ENCODE results near the gene KCNJ6. TPM values are rescaled to one million over a fixed set of nuclear protein-coding genes. Genes with fewer than 3 reads are reported as not detected.

Gene KCNJ6
- total RNA-seq, 2 experiments from 2014 or later: not detected

GRCh38 chr21:37842163-37842919 lies 73.9 kb downstream of the KCNJ6 start:
- Mint-ChIP-seq H3K27me3 (no peaks in the 10 kb centered on the region), H3K4me3 (no peak overlapping the region), H3K4me1 (no peaks in the 10 kb centered on the region), H3K36me3 (no peaks in the 10 kb centered on the region), H3K27ac (no peak overlapping the region), H3K9me3 (ENCODE audit: low read depth) (no peaks in the 10 kb centered on the region)
- DNase-seq: no peak
- CTCF ChIA-PET: no interaction called here
- no peak for ATAC-seq

- Mint-ChIP-seq H3K36me3 (no peaks in the 10 kb centered on the region), H3K4me1 (no peaks in the 10 kb centered on the region), H3K4me3 (no peak overlapping the region), H3K9me3 (ENCODE audit: low read depth) (no peaks in the 10 kb centered on the region), H3K27me3 (no peaks in the 10 kb centered on the region), H3K27ac (no peak overlapping the region)
- DNase-seq: no peak
- no peak for ATAC-seq
- CTCF ChIA-PET: no interaction called here
Measured at GRCh38 chr21:37837381-37837780, 78.9 kb downstream of the KCNJ6 start.

GRCh38 chr21:37835481-37835880 lies 80.8 kb downstream of the KCNJ6 start:
- Mint-ChIP-seq H3K4me3 (no peak overlapping the region), H3K27ac (no peak overlapping the region), H3K27me3 (peaks cover 3% of the 10 kb centered on the region), H3K36me3 (no peaks in the 10 kb centered on the region), H3K9me3 (ENCODE audit: low read depth) (no peaks in the 10 kb centered on the region), H3K4me1 (no peaks in the 10 kb centered on the region)
- DNase-seq: no peak
- CTCF ChIA-PET: no interaction called here
- no peak for ATAC-seq

GRCh38 chr21:37833301-37833700 lies 83.0 kb downstream of the KCNJ6 start:
- H3K27me3 Mint-ChIP-seq: peaks cover 3% of the 10 kb centered on the region
- H3K4me3 Mint-ChIP-seq: no peak overlapping the region
- H3K36me3 Mint-ChIP-seq: no peaks in the 10 kb centered on the region
- no peaks in the 10 kb centered on the region for H3K9me3 Mint-ChIP-seq (ENCODE audit: low read depth)
- no peak for DNase-seq
- ATAC-seq: no peak
- CTCF ChIA-PET: no interaction called here
- no peak overlapping the region for H3K27ac Mint-ChIP-seq
- H3K4me1 Mint-ChIP-seq: no peaks in the 10 kb centered on the region

- ATAC-seq (no peak), DNase-seq (no peak)
- Mint-ChIP-seq H3K4me3 (no peak overlapping the region), H3K27ac (no peak overlapping the region), H3K27me3 (peaks cover 3% of the 10 kb centered on the region), H3K9me3 (ENCODE audit: low read depth) (no peaks in the 10 kb centered on the region), H3K36me3 (no peaks in the 10 kb centered on the region), H3K4me1 (no peaks in the 10 kb centered on the region)
- CTCF ChIA-PET: no interaction called here
Measured at GRCh38 chr21:37829447-37829846, 86.8 kb downstream of the KCNJ6 start.

- Mint-ChIP-seq H3K36me3 (no peaks in the 10 kb centered on the region), H3K27ac (no peak overlapping the region), H3K9me3 (ENCODE audit: low read depth) (no peaks in the 10 kb centered on the region), H3K4me1 (no peaks in the 10 kb centered on the region), H3K4me3 (no peak overlapping the region), H3K27me3 (peaks cover 3% of the 10 kb centered on the region)
- ATAC-seq (no peak), DNase-seq (no peak)
- CTCF ChIA-PET: no interaction called here
Measured at GRCh38 chr21:37828991-37829390, 87.3 kb downstream of the KCNJ6 start.

- ATAC-seq (no peak), DNase-seq (no peak)
- no peaks in the 10 kb centered on the region for H3K4me1 Mint-ChIP-seq
- H3K4me3 Mint-ChIP-seq: no peak overlapping the region
- CTCF ChIA-PET: no interaction called here
- no peak overlapping the region for H3K27ac Mint-ChIP-seq
- H3K36me3 Mint-ChIP-seq: no peaks in the 10 kb centered on the region
- peaks cover 3% of the 10 kb centered on the region for H3K27me3 Mint-ChIP-seq
- H3K9me3 Mint-ChIP-seq (ENCODE audit: low read depth): no peaks in the 10 kb centered on the region
Measured at GRCh38 chr21:37828556-37828955, 87.7 kb downstream of the KCNJ6 start.

GRCh38 chr21:37827913-37828312 lies 88.3 kb downstream of the KCNJ6 start:
- H3K4me3 Mint-ChIP-seq: no peak overlapping the region
- H3K27me3 Mint-ChIP-seq: peaks cover 3% of the 10 kb centered on the region
- DNase-seq: no peak
- no peak for ATAC-seq
- CTCF ChIA-PET: no interaction called here
- no peaks in the 10 kb centered on the region for H3K9me3 Mint-ChIP-seq (ENCODE audit: low read depth)
- H3K36me3 Mint-ChIP-seq: no peaks in the 10 kb centered on the region
- H3K4me1 Mint-ChIP-seq: no peaks in the 10 kb centered on the region
- no peak overlapping the region for H3K27ac Mint-ChIP-seq

GRCh38 chr21:37821786-37822450 lies 94.3 kb downstream of the KCNJ6 start:
- Mint-ChIP-seq H3K27me3 (peaks cover 5% of the 10 kb centered on the region), H3K27ac (no peak overlapping the region), H3K4me3 (no peak overlapping the region), H3K9me3 (ENCODE audit: low read depth) (no peaks in the 10 kb centered on the region), H3K4me1 (no peaks in the 10 kb centered on the region), H3K36me3 (no peaks in the 10 kb centered on the region)
- CTCF ChIA-PET: no interaction called here
- DNase-seq (no peak), ATAC-seq (no peak)

- no peak overlapping the region for H3K27ac Mint-ChIP-seq
- no peaks in the 10 kb centered on the region for H3K4me1 Mint-ChIP-seq
- ATAC-seq (no peak), DNase-seq (no peak)
- H3K27me3 Mint-ChIP-seq: peaks cover 5% of the 10 kb centered on the region
- no peaks in the 10 kb centered on the region for H3K36me3 Mint-ChIP-seq
- H3K9me3 Mint-ChIP-seq (ENCODE audit: low read depth): no peaks in the 10 kb centered on the region
- no peak overlapping the region for H3K4me3 Mint-ChIP-seq
- CTCF ChIA-PET: no interaction called here
Measured at GRCh38 chr21:37821092-37821491, 95.2 kb downstream of the KCNJ6 start.

- no peak for DNase-seq
- no peaks in the 10 kb centered on the region for H3K4me1 Mint-ChIP-seq
- no peak overlapping the region for H3K4me3 Mint-ChIP-seq
- ATAC-seq: no peak
- no peaks in the 10 kb centered on the region for H3K9me3 Mint-ChIP-seq (ENCODE audit: low read depth)
- peaks cover 5% of the 10 kb centered on the region for H3K27me3 Mint-ChIP-seq
- H3K27ac Mint-ChIP-seq: no peak overlapping the region
- CTCF ChIA-PET: no interaction called here
- H3K36me3 Mint-ChIP-seq: no peaks in the 10 kb centered on the region
Measured at GRCh38 chr21:37819372-37819771, 96.9 kb downstream of the KCNJ6 start.

GRCh38 chr21:37817242-37817641 lies 99.0 kb downstream of the KCNJ6 start:
- Mint-ChIP-seq H3K27ac (no peak overlapping the region), H3K4me3 (no peak overlapping the region), H3K9me3 (ENCODE audit: low read depth) (peaks cover 2% of the 10 kb centered on the region), H3K4me1 (no peaks in the 10 kb centered on the region), H3K36me3 (no peaks in the 10 kb centered on the region), H3K27me3 (peaks cover 5% of the 10 kb centered on the region)
- DNase-seq (no peak), ATAC-seq (no peak)
- CTCF ChIA-PET: no interaction called here

- no peak for DNase-seq
- no peaks in the 10 kb centered on the region for H3K36me3 Mint-ChIP-seq
- H3K4me3 Mint-ChIP-seq: no peak overlapping the region
- CTCF ChIA-PET: no interaction called here
- no peak overlapping the region for H3K27ac Mint-ChIP-seq
- no peak for ATAC-seq
- peaks cover 2% of the 10 kb centered on the region for H3K9me3 Mint-ChIP-seq (ENCODE audit: low read depth)
- peaks cover 4% of the 10 kb centered on the region for H3K27me3 Mint-ChIP-seq
- no peaks in the 10 kb centered on the region for H3K4me1 Mint-ChIP-seq
Measured at GRCh38 chr21:37815893-37816292, 100.4 kb downstream of the KCNJ6 start.

GRCh38 chr21:37811711-37812110 lies 104.5 kb downstream of the KCNJ6 start:
- Mint-ChIP-seq H3K4me1 (no peaks in the 10 kb centered on the region), H3K9me3 (ENCODE audit: low read depth) (peaks cover 2% of the 10 kb centered on the region), H3K27me3 (no peaks in the 10 kb centered on the region), H3K36me3 (no peaks in the 10 kb centered on the region), H3K4me3 (no peak overlapping the region), H3K27ac (no peak overlapping the region)
- CTCF ChIA-PET: no interaction called here
- DNase-seq (no peak), ATAC-seq (no peak)

Measured in activated CD8-positive, alpha-beta memory T cell treated with anti-CD3 and anti-CD28 coated beads, Interleukin-2, amount 10 ng/mL, durations not matched to agents 7 days and 5 days (primary cell).